ENCODE data around the gene RASSF6.
A peak's percentile ranks its signal among the peaks of the same experiment; 100 is the strongest.
"Not testable (repeated sequence)": the region's sequence is repeated elsewhere in the genome, so short reads cannot be mapped to it uniquely, and the experiment has no call there.

Gene RASSF6

GRCh38 chr4:73607375-73608033 lies 12.7 kb downstream of the RASSF6 start:
- no peak for TF ChIP-seq JUND (IDR thresholded peaks at IDR 0.05; ENCODE audit: low read depth)

GRCh38 chr4:73606465-73606974 lies 13.7 kb downstream of the RASSF6 start:
- no peak for TF ChIP-seq JUND (IDR thresholded peaks at IDR 0.05; ENCODE audit: low read depth)
- in situ Hi-C loops (cut with HindIII; ENCODE audit: low pct_unique_long_range_greater_than_20kb, low sequenced_read_pairs) = no loop called here
- no peak for DNase-seq (ENCODE audit: low read depth in 1 of 2, low spot score in 1 of 2)

More at GRCh38 chr4:73607375-73608033, 12.7 kb downstream of the RASSF6 start:
- in situ Hi-C loops (cut with HindIII; ENCODE audit: low pct_unique_long_range_greater_than_20kb, low sequenced_read_pairs) = no loop called here
- DNase-seq (ENCODE audit: low read depth in 1 of 2, low spot score in 1 of 2) = no peak

GRCh38 chr4:73603854-73604584 lies 16.2 kb downstream of the RASSF6 start:
- TF ChIP-seq JUND (IDR thresholded peaks at IDR 0.05; ENCODE audit: low read depth) = no peak
- peak in 1 of 2 experiments; percentile 5 for DNase-seq (ENCODE audit: low read depth in 1 of 2, low spot score in 1 of 2)
- in situ Hi-C loops (cut with HindIII; ENCODE audit: low pct_unique_long_range_greater_than_20kb, low sequenced_read_pairs) = no loop called here

- in situ Hi-C loops (cut with HindIII; ENCODE audit: low pct_unique_long_range_greater_than_20kb, low sequenced_read_pairs) = no loop called here
- TF ChIP-seq JUND (IDR thresholded peaks at IDR 0.05; ENCODE audit: low read depth) = no peak
- no peak for DNase-seq (ENCODE audit: low read depth in 1 of 2, low spot score in 1 of 2)
Observed at GRCh38 chr4:73603271-73603710, 16.9 kb downstream of the RASSF6 start.

GRCh38 chr4:73600954-73601353 lies 19.3 kb downstream of the RASSF6 start:
- no peak for TF ChIP-seq JUND (IDR thresholded peaks at IDR 0.05; ENCODE audit: low read depth)
- in situ Hi-C loops (cut with HindIII; ENCODE audit: low pct_unique_long_range_greater_than_20kb, low sequenced_read_pairs) = no loop called here
- DNase-seq (ENCODE audit: low read depth in 1 of 2, low spot score in 1 of 2) = no peak

- TF ChIP-seq JUND (IDR thresholded peaks at IDR 0.05; ENCODE audit: low read depth) = no peak
- in situ Hi-C loops (cut with HindIII; ENCODE audit: low pct_unique_long_range_greater_than_20kb, low sequenced_read_pairs) = no loop called here
- DNase-seq (ENCODE audit: low read depth in 1 of 2, low spot score in 1 of 2) = peak in 1 of 2 experiments; percentile 20
Observed at GRCh38 chr4:73599182-73599581, 21.1 kb downstream of the RASSF6 start.

- in situ Hi-C loops (cut with HindIII; ENCODE audit: low pct_unique_long_range_greater_than_20kb, low sequenced_read_pairs) = no loop called here
- TF ChIP-seq JUND (IDR thresholded peaks at IDR 0.05; ENCODE audit: low read depth) = no peak
- no peak for DNase-seq (ENCODE audit: low read depth in 1 of 2, low spot score in 1 of 2)
Observed at GRCh38 chr4:73597594-73597993, 22.6 kb downstream of the RASSF6 start.

- DNase-seq (ENCODE audit: low read depth in 1 of 2, low spot score in 1 of 2); in situ Hi-C loops (cut with HindIII; ENCODE audit: low pct_unique_long_range_greater_than_20kb, low sequenced_read_pairs): not testable (repeated sequence)
Observed at GRCh38 chr4:73597183-73597582, 23.1 kb downstream of the RASSF6 start.

GRCh38 chr4:73596001-73596400 lies 24.2 kb downstream of the RASSF6 start:
- in situ Hi-C loops (cut with HindIII; ENCODE audit: low pct_unique_long_range_greater_than_20kb, low sequenced_read_pairs) = no loop called here
- no peak for DNase-seq (ENCODE audit: low read depth in 1 of 2, low spot score in 1 of 2)
- TF ChIP-seq JUND (IDR thresholded peaks at IDR 0.05; ENCODE audit: low read depth) = no peak

GRCh38 chr4:73593631-73594241 lies 26.5 kb downstream of the RASSF6 start:
- peak in 1 of 2 experiments; percentile 48 for DNase-seq (ENCODE audit: low read depth in 1 of 2, low spot score in 1 of 2)
- in situ Hi-C loops (cut with HindIII; ENCODE audit: low pct_unique_long_range_greater_than_20kb, low sequenced_read_pairs) = no loop called here
- TF ChIP-seq JUND (IDR thresholded peaks at IDR 0.05; ENCODE audit: low read depth) = no peak

GRCh38 chr4:73589887-73590801 lies 30.1 kb downstream of the RASSF6 start:
- DNase-seq (ENCODE audit: low read depth in 1 of 2, low spot score in 1 of 2) = no peak
- TF ChIP-seq JUND (IDR thresholded peaks at IDR 0.05; ENCODE audit: low read depth) = no peak
- in situ Hi-C loops (cut with HindIII; ENCODE audit: low pct_unique_long_range_greater_than_20kb, low sequenced_read_pairs) = no loop called here

- in situ Hi-C loops (cut with HindIII; ENCODE audit: low pct_unique_long_range_greater_than_20kb, low sequenced_read_pairs) = no loop called here
- no peak for TF ChIP-seq JUND (IDR thresholded peaks at IDR 0.05; ENCODE audit: low read depth)
- no peak for DNase-seq (ENCODE audit: low read depth in 1 of 2, low spot score in 1 of 2)
Observed at GRCh38 chr4:73589261-73589847, 30.9 kb downstream of the RASSF6 start.
